ENCODE measurements around the gene NEGR1.
"Not testable (repeated sequence)": the region's sequence is repeated elsewhere in the genome, so short reads cannot be mapped to it uniquely, and the experiment has no call there.

NEGR1 gene

DNA sequence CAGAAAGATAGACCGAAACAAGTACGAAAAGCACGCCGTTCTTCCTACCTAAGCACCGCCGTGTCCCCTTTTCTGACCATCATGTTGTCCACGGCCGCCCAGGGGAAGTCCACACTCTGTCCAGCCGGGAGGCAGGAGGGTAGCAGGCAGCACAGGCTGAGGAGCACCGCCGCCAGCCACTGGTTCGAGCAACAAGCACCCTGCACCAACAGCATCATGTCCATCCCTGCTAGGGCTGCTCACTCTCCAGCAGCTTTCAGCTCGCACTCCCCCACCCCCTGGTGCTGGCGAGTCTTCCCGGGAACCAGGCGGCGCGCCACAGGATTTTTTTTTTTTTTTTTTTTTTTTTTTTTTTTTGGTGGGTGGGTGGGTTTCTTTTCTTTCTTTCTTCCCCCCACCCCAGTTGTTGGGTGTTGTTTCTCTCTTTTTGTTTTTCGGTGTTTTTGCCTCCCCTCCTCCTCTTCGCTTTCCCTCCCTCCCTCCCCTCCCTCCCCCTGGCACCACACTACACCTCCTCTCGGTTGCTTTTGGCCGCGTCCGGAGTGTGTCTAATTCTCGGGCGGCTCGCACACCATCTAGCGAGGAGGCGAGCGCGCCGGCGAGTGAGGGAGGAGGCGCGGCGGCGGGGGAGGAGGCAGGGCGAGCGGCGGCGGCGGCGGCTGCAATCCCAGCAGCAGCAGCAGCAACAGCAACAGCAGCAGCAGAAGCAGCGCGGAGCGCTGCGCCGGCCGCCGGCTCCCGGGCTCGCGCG lies at the start of gene NEGR1:
Gene NEGR1 (minus strand): TSS at position 269 of the 751 bp plus-strand sequence.
- peak; percentile 58 to 76 for DNase-seq

DNA sequence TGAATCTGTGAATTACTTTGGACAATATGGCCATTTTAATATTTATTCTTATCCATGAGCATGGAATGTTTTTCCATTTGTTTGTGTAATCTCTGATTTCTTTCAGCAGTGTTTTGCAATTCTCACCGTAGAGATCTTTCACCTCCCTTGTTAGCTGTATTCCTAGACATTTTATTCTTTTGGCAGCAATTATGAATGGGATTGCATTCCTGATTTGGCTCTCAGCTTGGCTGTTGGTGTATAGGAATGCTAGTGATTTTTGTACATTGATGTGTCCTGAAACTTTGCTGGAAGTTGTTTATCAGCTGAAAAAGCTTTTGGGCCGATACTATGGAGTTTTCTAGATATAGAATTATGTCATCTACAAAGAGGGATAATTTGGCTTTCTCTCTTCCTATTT lies 44.2 kb upstream of the NEGR1 start:
- no peak for DNase-seq

DNA sequence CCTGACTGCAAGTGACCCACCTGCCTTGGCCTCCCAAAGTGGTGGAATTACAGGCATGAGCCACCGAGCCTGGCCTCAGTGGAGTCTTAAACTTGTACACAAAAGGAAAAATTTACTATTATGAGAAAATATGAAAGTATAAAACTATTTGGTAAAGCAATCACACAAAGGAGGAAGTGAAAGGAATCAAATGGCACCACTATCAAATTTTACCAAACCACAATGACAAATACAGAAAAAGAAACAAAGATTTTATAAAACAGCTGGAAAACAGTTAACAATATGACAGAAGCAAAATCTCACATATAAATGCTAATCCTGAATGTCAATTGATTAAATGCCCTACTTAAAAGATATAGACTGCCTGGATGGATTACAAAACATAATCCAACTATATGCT lies 42.1 kb upstream of the NEGR1 start:
- DNase-seq, result no peak

DNA sequence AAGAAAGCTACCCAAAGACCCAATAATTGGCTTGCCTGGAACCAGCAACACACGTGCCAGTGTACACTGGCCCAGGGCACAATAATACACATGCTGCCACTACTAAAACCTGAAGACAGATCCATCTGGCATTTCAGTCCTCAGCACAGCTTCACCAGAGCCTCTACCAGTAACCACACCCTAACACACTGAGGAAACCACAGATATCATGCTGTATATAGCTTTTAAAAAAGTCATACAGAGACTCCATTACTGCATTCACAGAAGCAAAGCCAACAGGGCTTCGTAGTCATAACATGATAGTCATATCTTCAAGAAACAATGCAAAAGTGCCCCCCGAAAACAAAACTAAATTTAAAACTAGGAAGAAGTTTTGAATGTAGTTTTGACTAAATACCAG lies 40.6 kb upstream of the NEGR1 start:
- DNase-seq, result no peak

DNA sequence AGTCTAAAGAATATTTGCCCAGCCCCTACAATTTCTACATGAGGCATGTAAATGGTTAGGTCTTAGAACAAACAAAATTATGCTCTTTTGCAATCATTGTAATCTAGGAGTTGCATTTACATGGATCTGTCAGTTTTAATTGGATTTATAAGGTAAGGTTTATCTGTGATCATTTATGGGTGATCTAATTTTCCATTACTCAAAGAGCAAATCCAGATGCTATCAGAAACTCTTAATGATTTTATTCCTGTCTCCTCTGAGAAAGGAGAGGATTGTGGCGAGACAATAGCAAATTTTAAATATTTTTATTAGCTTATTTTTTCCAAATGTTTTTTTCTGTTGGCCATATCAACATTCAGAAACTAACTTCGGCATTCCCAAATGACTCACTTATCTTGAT lies 14.2 kb upstream of the NEGR1 start:
- DNase-seq, result no peak

DNA sequence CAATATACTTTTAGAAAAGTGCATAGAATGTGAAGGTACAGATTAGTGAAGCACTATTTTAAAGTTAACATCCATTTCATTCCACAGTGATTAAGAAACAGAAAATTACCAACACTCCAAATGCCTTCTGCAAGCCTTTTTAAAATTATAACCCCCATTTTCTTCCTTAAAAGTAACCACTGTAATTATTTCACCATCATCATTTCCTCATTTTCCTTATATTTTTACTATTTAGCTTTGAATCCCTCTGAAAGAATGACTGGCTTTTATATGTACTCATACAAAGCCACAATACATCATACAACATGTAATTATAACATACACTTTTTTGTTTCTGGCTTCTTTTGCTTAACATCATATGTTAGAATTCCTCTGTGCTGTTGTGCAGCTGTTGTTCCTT lies 6.5 kb upstream of the NEGR1 start:
- no peak for DNase-seq

DNA sequence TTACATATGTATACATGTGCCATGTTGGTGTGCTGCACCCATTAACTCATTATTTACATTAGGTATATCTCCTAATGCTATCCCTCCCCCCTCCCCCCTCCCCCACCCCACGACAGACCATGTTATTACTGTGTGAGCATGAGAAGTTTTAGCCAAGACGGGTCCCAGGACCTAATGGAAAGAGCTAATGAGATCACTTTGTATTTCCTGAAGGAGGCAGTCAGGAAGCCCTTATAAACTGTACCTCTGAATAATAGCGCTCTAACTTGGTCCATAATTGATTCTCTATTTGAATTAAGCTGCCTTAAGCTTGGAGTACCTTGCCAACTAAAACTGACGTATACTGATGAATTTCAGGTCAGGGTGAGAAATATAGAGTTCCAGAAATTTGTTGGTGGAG lies 4.1 kb upstream of the NEGR1 start:
- no peak for DNase-seq

DNA sequence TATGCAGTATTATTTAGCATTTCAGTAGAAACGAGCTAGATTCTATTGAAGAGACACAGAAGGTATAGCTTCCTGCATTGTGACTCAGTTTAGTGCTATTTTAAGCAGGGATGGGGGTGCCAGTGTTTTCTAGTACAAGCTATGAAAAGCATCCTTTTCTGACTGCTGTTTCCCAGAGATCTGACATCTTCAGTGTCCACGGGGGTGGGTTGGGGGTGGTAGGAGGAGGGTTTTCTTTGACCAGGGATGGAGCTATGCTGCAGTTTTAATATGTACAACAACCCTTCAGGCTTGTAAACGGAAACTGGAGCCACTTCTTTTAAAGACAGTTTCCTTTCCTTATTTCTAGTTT lies 2.7 kb upstream of the NEGR1 start:
- no peak for DNase-seq

DNA sequence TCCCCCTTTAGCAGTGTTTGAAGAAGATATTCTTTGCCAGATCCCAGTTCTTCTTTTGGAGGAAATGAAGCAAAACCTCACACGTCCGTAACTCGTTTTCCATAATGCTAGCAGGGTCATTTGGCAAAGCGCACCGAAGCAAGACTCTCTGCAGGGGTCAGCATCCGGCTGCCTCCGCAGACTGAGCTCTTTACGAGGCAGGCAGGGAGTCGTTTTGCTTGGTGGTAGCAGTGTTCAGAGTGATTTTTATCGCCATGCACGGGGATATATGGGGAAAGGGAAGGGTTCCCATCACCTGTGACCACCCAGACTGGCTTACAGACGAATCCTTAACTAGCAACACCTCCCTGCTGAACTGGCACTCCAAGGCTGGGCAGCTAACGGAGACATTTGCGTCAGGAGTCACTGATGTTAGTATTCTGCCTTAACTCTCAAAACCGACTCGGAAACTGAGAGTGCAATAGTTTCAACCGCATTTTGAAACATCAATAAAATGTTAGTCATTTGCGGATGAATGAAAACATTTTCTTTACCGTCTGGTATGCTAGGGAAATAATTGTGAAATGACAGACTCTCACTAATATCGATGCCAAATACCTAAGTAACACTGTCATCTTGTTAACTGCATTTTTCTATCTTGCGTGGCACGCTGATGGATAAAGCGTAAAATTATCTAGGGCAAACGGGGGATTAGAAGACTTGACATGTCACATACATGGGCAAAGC lies 2.2 kb upstream of the NEGR1 start:
- peak in 1 of 2 donors; percentile 17 for DNase-seq

DNA sequence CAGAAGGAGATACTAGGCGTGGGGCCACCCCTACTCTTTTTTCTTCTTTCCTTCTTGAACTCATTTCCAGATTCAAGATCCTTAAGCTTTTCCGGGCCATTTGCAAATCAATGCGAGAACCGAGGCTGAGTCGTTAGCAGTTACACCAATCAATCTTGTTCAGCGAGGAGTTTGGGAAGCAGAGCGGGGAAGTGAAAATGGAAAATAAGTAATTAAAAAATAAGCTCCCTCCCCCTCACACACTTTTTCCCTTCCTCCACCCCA lies 1.7 kb upstream of the NEGR1 start:
- DNase-seq, result no peak

DNA sequence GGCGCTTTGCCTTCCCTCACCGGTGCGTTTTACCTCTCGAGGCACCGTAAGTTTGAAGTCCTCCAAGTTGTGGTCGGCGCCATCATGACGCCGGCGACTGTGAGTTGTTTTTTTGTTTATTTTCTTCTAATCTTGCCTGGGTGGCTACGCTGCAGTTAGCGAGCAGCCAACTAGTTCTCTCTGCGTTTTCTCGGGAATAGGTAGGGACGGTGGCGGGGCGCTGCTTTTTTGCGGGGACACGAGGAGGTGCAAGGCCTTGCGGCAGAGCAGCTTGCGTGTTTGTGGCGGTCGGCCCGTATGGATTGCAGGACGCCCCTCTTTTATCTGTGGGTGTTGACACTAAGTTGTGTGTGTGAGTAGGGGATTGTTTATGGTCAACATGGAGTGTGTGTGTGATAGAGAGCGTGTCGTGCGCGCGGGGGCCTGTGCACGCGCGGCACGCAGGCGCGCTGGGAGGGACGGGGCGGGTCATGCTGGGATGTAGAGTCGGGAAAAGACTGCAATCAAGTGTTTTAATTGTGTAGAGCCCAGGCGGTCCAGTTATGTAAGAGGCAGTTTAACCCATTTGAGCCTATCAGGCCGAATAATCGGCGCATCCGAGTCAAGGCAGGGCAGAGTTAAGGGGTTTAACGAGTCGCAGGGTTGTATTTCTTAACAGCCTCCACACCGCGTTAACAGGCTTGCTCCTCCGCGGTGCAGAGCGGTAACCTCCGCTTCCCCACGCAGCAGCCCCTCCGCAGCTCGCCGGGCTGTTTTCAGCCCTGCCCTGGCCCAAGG lies 1.2 kb upstream of the NEGR1 start:
- peak; percentile 8 to 40 for DNase-seq

DNA sequence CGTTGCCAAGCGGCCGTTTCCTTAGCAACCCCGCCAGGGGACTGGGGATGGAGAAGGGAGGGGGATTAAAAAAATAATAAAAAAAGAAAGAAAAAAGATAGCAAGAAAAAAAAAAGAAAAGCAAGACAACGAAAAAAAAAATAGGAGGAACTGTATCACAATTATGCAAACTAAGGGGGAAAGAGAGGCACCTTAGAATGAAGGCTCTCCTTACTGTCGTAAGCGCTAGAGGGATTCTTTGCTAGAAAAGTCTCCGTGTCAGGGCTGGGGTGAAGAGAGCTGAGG lies 625 bp upstream of the NEGR1 start:
- peak in 1 of 2 donors; percentile 3 for DNase-seq

DNA sequence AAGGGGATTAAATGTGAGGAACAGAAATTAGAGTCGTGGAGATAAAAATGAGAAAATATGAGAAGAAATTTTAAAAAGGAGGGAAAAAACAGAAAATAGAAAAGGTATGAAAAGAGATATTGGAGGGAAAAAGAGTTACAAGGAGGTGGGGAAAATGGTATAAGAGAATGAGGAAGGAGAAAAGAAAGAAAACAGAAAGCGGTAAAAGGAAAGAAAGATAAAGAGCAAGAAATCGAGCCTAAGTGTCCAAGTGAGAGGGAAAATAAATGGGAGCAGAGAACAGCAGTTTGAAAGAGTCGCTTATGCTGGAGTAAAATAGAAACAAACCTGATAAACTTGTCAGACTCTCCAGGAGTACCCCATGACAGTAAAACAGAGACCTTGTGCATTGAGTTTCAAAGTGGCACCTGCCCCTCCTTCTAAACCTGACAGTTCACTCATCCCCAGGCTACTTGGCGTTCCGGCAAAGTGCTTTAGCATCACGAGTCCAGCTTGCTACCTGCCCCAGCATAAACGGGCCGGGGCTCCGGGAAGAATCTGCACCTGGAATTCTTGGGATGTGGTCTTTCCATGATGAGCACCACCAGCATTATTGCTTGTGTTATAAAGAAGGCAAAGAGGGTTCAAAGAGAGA lies 585 bp downstream of the NEGR1 start:
- DNase-seq, result no peak

DNA sequence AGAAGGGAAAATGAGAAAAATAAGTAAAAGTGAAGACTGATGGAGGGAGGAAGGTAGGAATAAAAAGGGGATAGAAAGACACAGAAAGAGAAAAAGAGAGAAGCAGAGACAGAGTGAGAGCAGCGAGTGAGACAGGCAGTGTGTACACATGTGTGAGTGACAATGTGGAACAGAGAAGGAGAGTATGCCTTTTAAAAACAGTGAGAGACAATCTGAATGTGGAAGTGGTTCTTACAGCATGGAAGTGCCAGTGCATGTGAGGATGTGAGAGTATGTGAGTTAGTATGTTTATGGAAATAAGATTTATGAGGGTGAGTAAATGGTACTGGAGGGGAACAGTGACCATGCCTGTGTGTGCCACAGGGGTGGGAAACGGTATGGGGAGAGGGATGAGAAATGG lies 1.2 kb downstream of the NEGR1 start:
- DNase-seq, result peak in 1 of 2 donors; percentile 0

DNA sequence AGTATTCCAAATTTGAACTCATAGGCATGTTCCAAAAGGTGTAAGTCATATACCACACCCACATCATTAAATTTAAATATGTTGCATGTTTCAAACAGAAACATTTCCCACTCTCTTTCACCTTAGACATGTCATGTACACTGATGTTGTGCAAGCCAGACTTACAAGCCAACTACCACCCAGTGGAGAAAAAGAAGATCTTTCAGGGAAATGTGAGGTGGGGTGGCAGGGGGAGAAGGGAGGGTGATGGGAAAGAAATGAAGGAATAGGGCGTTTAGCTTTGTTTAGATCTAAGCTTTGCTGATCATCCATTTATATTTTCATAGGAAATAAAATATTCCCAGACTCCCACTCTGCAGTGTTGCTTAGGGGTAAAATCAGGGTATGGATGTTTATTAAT lies 1.6 kb downstream of the NEGR1 start:
- DNase-seq, result no peak

DNA sequence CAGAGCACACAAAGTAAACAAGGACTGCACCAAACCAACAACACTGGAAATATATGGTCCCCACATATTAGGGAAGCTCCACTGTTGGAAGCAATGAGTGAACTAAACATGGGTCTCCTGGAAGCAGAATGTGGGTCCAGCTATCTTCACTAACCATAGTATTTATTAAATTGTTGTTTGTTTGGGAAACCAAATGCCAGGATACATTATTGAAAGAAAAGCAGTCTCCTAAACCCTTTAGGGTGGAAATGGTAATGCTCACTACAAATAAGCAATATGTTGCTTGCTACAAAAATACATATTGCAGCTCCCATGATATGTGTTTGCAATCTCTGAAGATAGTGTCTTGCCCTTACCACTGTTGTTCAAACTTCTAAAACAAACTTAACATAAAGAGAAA lies 2.2 kb downstream of the NEGR1 start:
- no peak for DNase-seq

DNA sequence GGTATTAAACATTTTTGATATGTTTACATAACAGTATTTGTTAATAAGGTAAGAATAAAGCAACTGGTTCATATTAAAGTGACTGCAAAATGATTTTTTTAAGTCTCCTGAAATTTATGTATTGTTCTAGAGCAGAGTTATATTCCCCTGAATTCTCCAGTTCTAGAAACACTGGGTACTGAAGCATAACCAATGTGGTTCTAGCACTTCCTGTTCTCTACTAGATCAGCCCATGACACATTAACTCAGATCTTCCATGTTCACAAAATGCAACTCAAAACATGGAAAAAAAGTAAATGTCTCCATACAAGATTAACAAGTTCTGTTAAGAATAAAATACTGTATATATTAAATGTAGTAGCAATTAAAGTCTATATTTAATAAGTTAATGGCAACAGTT lies 3.9 kb downstream of the NEGR1 start:
- no peak for DNase-seq

DNA sequence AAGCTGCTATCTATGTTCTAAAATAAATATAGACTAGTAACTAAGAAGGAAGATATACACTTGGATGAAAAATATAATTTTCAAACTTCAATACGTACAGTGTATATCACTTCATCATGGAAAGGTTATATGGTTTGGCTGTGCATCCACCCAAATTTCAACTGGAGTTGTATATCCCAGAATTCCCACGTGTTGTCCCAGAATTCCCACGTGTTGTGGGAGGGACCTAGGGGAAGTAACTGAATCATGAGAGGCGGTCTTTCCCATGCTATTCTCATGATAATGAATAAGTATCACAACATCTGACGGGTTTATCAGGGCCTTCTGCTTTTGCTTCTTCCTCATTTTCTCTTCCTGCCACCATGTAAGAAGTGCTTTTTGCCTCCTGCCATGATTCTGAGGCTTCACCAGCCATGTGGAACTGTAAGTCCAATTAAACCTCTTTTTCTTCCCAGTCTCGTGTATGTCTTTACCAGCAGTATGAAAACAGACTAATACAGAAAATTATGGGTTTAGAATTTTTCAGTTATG lies 10.7 kb downstream of the NEGR1 start:
- DNase-seq, result no peak

DNA sequence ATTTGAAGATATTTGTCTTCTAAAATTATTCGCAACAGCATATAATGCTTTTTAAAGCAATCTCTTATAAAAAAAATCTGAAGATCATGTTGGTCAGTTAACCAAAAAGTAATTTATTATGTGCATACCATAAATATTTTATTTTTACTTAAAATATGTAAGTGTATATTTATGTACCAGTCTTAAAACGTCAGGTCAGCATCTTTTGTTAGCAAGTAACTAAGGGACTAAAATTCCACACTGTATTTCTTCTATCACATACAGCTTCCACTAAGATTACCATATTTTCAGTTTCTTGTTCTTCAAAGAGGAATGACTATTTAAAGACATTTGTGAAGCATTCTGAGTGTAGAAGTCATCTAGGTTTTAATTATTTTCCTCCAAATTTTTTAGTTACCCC lies 19.6 kb downstream of the NEGR1 start:
- no peak for DNase-seq

DNA sequence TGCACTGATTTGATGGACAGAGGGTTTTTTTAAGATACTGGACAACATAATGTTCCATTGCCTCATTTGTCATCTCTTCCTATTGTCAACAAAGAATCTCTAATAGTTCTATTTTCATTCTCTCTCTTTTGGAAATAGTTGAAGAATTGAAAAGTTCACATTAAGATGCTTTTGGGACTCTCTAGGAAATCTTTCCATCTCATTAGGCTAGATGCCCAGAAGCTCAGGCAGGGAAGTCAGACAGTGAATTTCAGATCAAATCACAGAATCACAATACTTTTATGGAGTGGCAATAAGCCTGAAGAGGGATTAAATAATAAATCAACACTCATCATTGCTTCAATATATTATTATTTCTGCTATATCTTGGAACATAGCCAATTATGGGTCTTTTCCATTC lies 29.2 kb downstream of the NEGR1 start:
- DNase-seq, result no peak

DNA sequence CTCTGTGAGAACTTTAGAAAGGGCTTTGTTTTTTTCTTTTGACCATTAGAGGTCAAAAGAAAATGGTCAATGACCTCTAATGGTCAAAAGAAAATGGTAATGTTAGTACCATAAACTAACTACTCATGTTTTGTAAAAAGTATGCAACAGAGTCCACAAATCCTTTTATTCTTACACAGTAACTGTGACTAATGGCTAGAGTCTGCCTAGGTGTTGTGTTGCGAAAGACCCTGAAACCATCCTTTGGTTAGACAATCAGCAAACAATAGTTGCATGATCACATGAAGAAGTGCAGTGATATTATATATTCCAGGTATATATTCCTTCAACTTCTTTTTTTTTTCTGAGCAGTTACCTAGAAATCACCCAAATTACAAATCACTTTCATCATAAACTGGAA lies 40.9 kb downstream of the NEGR1 start:
- DNase-seq, result no peak

DNA sequence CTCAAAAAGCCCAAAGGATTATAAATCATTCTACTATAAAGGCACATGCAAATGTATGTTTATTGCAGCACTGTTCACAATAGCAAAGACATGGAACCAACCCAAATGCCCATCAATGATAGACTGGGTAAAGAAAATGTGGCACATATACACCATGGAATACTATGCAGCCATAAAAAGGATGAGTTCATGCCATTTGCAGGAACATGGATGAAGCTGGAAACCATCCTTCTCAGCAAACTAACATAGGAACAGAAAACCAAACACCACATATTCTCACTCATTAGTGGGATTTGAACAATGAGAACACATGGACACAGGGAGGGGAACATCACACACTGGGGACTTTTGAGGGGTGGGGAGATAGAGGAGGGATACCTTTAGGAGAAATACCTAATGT lies 46.4 kb downstream of the NEGR1 start:
- not testable (repeated sequence) for DNase-seq

DNA sequence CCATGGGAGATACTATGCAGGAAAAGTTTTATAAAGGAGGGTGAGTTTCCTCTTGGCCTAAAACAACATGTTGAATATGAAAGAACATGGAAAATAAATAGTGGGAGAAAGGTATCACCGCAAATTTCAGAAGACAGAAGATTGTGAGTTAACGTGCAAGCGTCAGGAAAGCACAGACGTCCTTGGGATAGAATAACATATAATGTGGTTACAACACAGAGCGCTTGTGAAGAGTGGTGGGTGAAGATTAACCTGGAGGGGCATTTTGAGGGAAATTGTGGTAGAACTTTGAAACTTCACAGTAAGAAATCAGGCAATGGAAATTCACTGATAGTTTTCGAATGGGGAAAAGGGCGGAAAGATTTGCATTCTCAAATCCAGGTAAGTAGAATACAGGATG lies 47.3 kb downstream of the NEGR1 start:
- no peak for DNase-seq

DNA sequence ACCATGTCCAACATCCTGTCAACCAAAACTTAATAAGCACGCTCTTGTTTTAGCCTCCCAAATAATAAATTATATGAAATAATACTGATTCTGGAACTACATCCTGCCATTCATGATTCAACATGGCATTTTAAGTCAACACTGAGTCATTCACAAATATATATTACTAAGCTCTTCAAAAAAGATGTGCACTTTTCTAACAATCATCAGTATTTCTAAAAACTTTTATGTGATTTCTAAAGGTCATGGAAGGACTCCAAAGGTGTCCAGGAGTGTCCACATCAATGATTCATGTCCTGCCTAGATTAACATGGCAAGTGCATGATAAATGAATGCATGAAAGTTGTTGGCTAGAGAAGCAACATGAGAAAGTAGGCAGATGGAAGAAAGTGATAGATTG lies 51.6 kb downstream of the NEGR1 start:
- DNase-seq, result no peak
